Psoas muscle (tissue), 8 donors: ENCODE data around the gene FLNB. TPM values are rescaled to one million over a fixed set of nuclear protein-coding genes. Genes with fewer than 3 reads are reported as not detected.

Experiments used
- ATAC-seq, 4 donors: fragments of 200-7000 bp; cut with Tn5 transposase; one replicate each; pipeline ENCODE4 v1.9.1; 2020; ENCODE audit warnings: moderate library complexity in 3 of 4, mild to moderate bottlenecking in 2 of 4
- DNase-seq, 2 donors: peaks; one replicate each; pipeline ENCODE4 v3.0.0-alpha.2; 2020
- H3K27ac ChIP-seq: fragments of 200-600 bp; one replicate; pipeline ENCODE4 v1.8.0; 2022
- H3K27me3 ChIP-seq, 3 donors: fragments of 200-600 bp in 1 of 3; one replicate each; pipeline versions ENCODE4 v1.6.1 to v1.8.0; 2013 to 2022; ENCODE audit warnings: low read length in 2 of 3, mild to moderate bottlenecking in 2 of 3, moderate library complexity in 1 of 3; ENCODE audit not compliant: insufficient read depth in 3 of 3
- H3K36me3 ChIP-seq, 2 donors: fragments of 200-600 bp in 1 of 2; one replicate each; pipeline versions ENCODE4 v1.6.1 to v1.8.0; 2013 to 2022; ENCODE audit warnings: low read depth in 1 of 2, mild to moderate bottlenecking in 1 of 2, moderate library complexity in 1 of 2; ENCODE audit not compliant: insufficient read depth in 1 of 2
- H3K4me1 ChIP-seq: fragments of 200-600 bp; one replicate; pipeline ENCODE4 v1.8.0; 2022
- H3K4me3 ChIP-seq: fragments of 200-600 bp; one replicate; pipeline ENCODE4 v1.8.0; 2022; ENCODE audit warnings: mild to moderate bottlenecking
- H3K9me3 ChIP-seq: fragments of 200-600 bp; one replicate; pipeline ENCODE4 v1.8.0; 2022
- CTCF ChIP-seq: fragments of 200-600 bp; IDR thresholded peaks from one replicate; pipeline ENCODE4 v1.8.0; 2022; ENCODE audit warnings: antibody characterized with exemption
- WGBS, 3 donors: extraction: QIAGEN DNeasy Blood & Tissue Kit; methylation state at CpG; one replicate each; pipeline versions ENCODE4 v1.1.6 to v1.1.7; 2013; 5-methylcytosine and 5-hydroxymethylcytosine counted together
- intact Hi-C, 2 donors: fragments of 100-400 bp; cut with DNase I; formaldehyde crosslinking; loops; one replicate each; pipeline versions ENCODE4 v1.11.0 to v1.14.2; 2022
- polyA plus RNA-seq, 3 donors: library from polyadenylated mRNA; stranded (reverse); fragments of 200-250 nt; gene quantifications; one replicate each; pipeline ENCODE4 v1.2.3, GENCODE V29; 2013
- total RNA-seq, 4 donors: library from RNA; stranded (reverse); fragmentation: NEBNext Ultra II Directional in 2 of 4; extraction: Animal tissue kit (Norgen Biotek cat#: 25700) in 2 of 4; gene quantifications; one replicate each; pipeline versions ENCODE4 v1.2.1 to v1.2.4, GENCODE V29; 2021 to 2023
- donor health status: healthy with polysubstance abuse.
- donor health status: DM: no; HTN: no; CAD: no; lungs with moderate emphysema.
- donor health status: Bipolar disorder and iron deficiency.
- donor health status: healthy.
- donor health status: DM: yes; HTN: yes; CAD: no.
- donor health status: DM: no; HTN: no; CAD: no.
- donor health status: DM: no; HTN: no; CAD: no.
- donor health status: DM: yes; HTN: yes; CAD: no.

FLNB gene
- total and polyA plus RNA-seq, 7 donors = 6.4 to 17.9 (median 14.7) TPM

GRCh38 chr3:58164906-58165821 is 156.9 kb downstream of the FLNB start:
- DNase-seq (no peak), ATAC-seq (no peak)
- no peaks in the 10 kb centered on the region for H3K9me3 ChIP-seq
- H3K4me3 ChIP-seq = no peak overlapping the region
- TF ChIP-seq CTCF = no peak
- 65 to 77% (median 70%) methylated on average over 16 of the region's 16 CpGs for WGBS, 3 donors
- no peaks in the 10 kb centered on the region for H3K4me1 ChIP-seq
- H3K27ac ChIP-seq = no peak overlapping the region
- H3K27me3 ChIP-seq = no peaks in the 10 kb centered on the region
- intact Hi-C loops = loop anchor here in 1 of 2 donors (5.0 kb wide), 1 partner anchor 158 kb away; the partner anchor contains the start of gene FLNB
- peaks cover 0 to 9% of the 10 kb centered on the region in 2 donors for H3K36me3 ChIP-seq

- intact Hi-C loops = no loop called here
- Histone ChIP-seq H3K27me3 (no peaks in the 10 kb centered on the region), H3K9me3 (no peaks in the 10 kb centered on the region), H3K36me3 (peaks cover 0 to 9% of the 10 kb centered on the region in 2 donors), H3K27ac (no peak overlapping the region), H3K4me3 (no peak overlapping the region), H3K4me1 (no peaks in the 10 kb centered on the region)
- peak in 3 of 4 donors; percentile 53 to 73 (median 70) for ATAC-seq
- 82 to 88% (median 88%) methylated on average over 16 of the region's 16 CpGs for WGBS, 3 donors
- peak; percentile 53 to 68 for DNase-seq
- TF ChIP-seq CTCF = peak; percentile 55
These were observed 159.5 kb downstream of the FLNB start for GRCh38 chr3:58167431-58168351.

GRCh38 chr3:58168498-58168897 is 160.3 kb downstream of the FLNB start:
- no peak for TF ChIP-seq CTCF
- H3K27me3 ChIP-seq = no peaks in the 10 kb centered on the region
- H3K9me3 ChIP-seq = no peaks in the 10 kb centered on the region
- WGBS, 3 donors = 80 to 93% (median 93%) methylated on average over 7 of the region's 7 CpGs
- no peak overlapping the region for H3K4me3 ChIP-seq
- H3K4me1 ChIP-seq = no peaks in the 10 kb centered on the region
- no peak overlapping the region for H3K27ac ChIP-seq
- intact Hi-C loops = no loop called here
- H3K36me3 ChIP-seq = peaks cover 0 to 9% of the 10 kb centered on the region in 2 donors
- no peak for ATAC-seq
- no peak for DNase-seq

GRCh38 chr3:58169371-58169770 is 161.1 kb downstream of the FLNB start:
- no peak overlapping the region for H3K4me3 ChIP-seq
- TF ChIP-seq CTCF = no peak

More at GRCh38 chr3:58169371-58169770, 161.1 kb downstream of the FLNB start:
- H3K4me1 ChIP-seq = no peaks in the 10 kb centered on the region
- intact Hi-C loops = no loop called here
- DNase-seq (no peak), ATAC-seq (no peak)
- no peaks in the 10 kb centered on the region for H3K27me3 ChIP-seq
- H3K27ac ChIP-seq = no peak overlapping the region
- no peaks in the 10 kb centered on the region for H3K9me3 ChIP-seq
- peaks cover 0 to 9% of the 10 kb centered on the region in 2 donors for H3K36me3 ChIP-seq
- WGBS, 3 donors = 93 to 96% (median 95%) methylated on average over 9 of the region's 9 CpGs
